Measurements from ENCODE around the gene SUMF1.

Gene SUMF1

DNA sequence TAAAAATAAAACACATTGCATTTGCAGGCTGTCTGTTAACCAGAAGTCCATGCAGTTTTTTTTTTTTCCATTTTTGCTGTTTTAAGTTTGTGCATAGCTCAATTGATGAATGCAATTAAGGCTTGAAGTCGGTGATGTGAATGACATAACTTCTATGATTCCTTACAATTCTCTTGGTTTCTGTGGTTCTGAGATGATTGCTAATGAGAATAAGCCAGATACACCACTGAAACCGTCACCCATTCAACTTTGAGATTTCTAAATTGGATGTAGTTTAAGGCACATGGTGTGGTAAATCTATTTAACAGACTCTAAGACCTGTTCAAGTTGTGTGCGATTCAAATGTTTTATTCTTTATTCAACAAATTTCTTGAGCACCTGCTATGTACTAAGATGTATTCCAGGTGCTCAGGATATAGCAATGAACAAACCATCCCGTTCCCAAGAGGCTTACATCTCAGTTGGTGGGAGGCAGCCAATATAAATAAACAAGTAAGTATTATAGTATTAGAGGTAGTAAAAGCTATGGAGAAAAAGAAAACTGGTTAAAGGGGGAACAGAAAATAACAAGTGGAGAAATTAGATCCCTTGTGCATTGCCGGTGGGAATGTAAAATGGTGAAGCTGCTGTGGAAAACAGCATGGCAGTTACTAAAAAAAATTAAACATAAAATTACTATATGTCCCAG lies 30.1 kb upstream of the SUMF1 start:
- DNase-seq: no peak

DNA sequence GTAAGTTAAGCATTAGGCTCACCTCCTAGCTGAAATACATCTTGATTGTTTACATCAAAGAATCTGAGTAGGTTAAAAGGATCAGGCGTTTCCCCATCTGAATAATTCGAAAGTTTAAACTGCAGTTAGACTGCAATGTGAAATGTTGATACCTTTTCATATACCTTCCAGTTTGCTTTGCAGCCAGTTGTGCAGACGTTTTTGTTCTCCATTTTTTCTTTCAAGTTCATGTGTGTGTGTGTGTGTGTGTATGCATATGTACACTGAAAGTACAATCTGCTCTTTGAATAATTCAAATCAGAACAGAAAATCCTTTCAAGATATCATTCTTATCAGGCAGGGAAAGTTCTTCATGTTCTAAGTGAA lies 29.0 kb upstream of the SUMF1 start:
- no peak for DNase-seq

DNA sequence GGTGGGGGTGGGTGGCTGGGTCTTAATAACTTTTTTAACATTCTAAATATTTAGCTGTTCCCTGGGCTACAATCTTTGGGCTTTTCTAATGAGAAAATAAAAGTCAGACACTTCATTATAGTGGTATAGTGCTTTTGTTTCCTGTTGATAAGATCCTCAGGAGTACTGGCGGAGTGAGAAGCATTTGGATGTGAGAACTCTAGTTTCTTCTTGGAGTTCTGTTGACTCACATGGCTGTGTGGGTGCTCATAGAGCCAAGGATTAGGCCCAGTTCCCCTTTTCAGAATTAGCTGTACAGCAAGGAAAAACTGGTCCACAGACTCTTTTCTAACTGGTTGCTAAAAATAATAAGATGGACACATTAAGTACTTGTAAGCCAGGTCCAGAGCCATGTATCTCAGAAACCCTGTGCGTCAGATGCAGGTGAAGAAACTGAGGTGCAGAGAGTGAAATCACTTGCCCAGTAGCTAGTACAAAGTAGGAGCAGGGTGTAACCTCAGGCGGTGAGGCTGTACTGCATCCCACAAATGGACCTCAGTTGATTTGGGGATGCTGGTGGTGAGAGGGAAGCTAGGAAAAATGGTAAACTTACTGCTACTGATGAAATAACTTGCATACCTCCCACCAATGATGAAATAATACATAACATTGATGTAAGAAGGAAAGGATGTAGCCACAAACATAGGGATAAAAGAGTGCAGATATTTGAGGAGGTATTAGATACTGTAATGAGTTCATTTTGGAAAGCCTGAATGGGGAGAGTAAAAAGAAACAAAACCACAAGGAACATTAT lies 28.4 kb upstream of the SUMF1 start:
- DNase-seq: no peak

DNA sequence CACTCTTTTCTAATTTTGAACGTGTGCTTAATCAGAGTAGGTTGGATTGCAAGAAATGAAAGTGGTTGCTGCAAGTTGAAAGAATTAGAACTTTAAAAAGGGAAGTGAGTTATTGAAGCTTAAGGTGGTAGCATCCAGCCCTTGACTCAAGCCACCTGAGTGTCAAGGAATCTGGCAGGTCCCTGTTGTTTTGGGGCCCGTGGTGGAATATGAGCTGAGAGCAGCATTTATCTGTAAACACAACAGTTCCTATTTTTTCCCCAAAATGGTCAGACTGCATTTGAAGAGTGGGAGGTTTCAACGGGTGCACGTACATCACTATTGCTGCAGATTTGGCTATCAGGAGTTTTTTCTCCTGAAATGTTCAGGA lies 27.8 kb upstream of the SUMF1 start:
- no peak for DNase-seq

DNA sequence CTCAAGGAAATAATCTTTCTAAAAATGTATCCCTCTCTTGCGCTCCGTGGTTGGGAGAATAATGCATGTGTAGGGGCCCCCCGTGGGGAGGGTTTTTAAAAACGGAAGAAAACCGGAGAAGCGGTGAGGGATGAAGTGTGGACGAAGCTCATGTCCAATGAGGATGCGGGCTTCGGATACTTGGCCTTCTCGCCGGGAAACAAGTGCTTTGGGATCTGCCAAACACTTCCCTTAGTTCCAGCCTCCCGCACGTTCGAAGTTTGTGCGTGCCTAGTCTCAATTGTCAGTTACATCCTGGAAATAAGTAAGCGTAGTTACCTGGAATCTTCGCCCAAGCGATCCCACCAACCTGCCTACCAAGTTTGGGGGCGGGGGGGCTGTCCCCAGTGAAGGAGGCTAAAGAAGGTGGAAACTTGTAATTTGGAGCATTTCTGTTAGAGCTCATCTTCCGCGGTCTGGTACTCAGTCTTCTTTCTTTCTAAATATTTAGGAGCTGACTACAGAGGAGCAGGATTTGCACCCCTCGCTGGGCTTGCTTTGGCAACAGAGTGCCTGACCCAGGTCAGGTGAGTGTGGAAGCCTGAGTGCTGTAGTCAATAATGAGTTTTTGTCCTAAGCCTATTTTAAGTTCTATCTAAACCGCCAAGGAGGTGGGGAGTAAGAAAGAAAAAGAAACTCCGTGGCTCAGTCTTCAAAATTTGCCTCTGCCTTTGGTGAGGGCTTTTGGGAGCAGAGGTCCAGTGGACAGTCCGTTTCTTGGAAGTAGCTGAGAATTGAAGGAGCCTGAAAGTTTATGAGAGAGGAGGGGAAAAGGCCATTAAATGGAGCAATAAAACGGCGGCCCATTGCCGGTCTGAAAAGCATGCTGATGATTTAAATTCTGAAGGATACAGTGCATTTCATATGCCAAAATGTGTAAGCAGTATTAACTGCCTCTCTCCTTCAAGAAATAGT lies 27.1 kb upstream of the SUMF1 start:
- DNase-seq: peak; percentile 20

DNA sequence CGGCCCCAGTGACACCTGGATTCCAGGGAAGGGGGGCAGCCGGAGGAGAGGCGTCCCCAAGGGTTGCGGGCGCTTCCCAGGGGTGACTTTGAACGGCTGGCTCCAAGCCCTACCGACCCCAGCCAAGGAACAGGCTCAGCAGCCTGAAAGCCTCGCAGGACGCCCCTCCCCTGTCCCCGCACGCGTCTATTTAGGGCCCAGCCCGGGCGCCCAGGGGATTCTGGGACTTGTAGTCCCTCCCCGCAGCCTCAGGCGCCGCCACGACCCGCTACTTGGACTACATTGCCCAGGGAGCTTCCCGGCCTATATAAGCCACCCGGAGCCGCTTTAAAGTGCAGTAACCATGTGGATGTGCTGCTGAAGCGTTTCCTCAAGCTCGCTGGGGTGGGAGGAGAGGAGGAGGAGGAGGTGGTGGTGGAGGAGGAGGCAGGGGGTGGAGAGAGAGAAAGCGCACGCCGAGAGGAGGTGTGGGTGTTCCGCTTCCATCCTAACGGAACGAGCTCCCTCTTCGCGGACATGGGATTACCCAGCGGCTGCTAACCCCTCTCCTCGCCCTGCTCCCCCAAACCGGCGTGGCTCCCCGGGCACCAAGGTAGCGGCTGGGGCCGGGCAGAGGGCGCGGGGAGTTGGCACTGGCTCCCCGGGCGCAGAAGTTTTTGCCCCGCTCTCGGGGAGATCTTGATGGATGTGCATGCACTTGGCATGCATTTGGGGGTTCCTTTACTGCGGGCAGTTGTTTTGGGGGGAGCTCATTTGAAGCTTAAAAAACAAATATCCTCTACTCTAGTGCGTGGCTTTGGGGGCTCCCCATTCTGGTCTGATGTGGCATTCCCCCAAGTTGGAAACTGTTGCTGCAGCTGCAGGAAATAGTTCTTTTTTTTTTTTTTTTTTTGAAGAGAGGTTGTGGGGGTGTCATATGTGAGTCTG lies 26.2 kb upstream of the SUMF1 start, which contains the start of gene ITPR1:
Gene ITPR1, plus strand, starts transcription at position 335 of the 927 bp plus-strand sequence. CDS start 23,144 bp downstream, outside the sequence.
- peak; percentile 98 for DNase-seq

DNA sequence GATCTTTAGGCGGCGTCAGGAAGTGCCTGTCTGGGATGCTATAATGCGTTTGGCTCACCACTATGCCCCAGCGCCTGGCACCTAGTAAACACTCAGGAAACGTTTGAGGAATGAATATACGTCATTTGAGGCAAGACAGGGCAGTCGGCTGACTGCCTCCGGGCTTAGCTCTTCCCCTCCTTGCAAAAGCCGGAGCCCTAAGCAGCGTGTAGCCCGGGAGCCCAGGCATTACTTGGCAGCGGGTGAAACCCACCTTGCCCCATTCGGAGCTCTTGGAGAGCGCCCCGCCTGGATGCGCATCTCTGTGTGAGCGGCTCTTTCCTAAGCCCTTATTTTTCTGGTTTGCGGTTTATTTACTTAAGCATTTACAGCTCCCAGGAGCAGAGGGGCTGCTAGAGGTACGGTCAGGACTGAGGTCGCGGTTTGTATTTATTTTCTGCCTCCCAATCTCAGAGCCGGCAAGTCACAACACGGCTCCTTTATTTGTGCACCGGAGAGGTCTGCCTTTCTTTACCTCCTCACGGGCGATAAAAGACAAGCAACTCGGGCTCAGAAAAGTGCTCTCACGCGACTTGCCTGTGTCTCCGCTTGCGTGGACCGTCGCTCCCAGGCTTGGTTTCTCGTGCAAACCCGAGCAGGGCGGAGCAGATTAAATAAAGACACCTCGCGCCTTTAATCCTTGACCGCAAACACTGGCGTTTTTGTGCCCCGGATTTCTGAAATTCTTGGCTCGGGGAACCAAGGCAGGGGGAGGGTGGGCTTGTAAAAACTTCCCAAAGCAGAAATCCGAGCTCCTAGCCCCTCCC lies 25.3 kb upstream of the SUMF1 start:
- DNase-seq: peak; percentile 69

DNA sequence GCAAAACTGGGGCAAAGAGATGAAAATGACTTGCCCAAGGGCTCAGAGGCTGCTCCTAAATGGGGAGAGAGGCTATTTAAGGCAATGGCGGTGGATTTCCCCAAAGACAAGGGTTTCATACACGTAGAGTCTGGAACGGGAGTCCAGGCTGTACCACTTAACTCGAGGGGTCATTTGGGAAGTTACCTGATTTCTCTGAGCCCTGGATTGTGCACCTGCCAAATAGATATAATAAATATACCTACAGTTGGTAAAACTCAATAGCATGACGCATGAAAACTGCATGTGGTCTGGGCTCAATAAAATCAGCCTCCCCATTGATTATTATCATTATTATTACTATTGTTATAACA lies 24.8 kb upstream of the SUMF1 start:
- no peak for DNase-seq

DNA sequence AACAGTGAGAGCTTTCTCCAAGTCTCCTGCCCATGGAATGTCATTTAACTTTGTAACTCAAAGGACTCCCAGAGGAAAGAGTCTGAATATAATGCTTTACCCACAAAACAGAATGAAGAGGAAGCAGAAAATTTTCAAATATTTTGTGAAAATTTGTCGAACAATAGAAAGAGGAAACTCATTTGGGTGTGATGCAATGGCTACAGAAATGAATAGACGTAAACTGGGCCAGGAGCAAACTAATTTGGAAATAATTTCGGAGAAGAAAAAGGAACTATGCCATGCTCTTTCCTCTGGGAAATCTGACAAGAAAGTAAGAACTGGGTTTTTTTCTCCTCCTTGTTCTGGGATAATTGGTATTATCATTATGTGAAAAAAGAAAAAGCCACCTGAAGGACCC lies 11.2 kb upstream of the SUMF1 start:
- no peak for DNase-seq

DNA sequence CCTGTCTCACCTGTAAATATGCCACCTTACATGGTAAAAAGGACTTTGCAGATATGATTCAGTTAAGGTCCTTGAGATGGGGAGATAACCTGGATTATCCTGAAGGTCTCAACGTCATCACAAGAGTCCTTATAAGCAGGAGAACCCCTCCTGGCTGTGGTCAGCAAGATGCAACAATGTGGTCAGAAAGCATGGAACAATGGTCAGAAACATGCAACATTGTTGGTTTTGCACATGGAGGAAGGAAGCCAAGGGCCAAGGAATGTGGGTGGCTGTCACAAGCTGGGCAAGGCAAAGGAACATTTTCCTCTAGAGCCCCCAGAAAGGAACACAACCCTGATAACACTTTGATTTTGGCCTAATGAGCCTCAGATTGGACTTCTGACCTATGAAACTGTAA lies 9.4 kb upstream of the SUMF1 start:
- no peak for DNase-seq

DNA sequence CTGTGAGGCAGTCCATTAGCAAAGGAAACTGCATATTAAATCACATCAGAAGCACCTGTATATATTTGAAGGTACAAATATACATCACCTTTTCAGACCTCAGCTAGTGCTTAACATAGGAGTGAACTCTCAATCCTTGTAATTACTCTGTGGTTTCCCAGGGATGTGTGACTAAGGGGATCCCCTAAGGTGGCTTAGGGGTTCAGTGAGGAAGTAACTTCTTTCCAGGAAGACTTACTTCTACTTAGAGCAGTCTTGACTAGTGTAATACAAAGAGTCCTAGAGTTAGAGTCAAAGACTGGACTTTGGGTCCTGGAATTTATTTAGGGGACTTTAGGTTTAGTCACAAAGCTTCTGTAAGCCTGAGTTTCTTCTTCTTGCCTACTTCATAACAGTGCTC lies 8.7 kb upstream of the SUMF1 start:
- no peak for DNase-seq

DNA sequence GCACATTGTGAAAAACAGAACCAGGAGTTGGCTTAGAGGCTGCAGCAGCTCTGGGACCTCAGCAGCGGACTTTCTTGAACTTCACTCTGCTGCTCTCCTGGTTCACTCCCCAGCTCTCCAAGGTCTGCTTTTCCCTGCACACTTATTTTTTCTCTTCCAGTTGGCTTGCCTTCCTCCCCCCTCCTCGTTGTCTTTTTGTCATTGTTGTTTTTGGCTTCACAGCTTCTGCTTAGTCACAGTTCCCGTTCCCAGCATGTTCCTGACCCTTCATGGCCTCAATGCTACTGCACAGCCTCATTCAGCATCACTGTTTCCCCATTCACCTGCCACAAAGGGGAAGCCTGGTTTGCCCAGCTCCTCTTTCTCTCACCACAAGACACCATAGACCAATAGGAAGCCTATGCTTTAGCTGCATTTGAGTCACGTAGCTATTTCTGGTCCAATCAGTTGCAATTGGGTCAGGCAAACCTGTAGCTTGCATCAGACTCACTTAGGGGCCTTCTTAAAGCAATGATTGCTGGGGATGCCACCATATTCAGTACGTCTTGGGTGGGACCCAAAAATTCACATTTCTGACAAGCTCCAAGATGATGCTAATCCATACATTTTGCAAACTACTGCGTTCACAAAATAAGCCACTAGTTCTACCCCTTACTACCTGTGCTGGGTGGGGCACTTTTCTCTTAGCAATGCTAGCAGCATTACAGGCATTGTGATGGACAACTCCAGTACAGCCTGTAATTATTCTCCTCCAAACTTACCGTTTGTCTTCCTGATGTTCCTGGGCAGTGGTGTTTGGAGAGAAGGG lies 7.8 kb upstream of the SUMF1 start:
- peak; percentile 39 for DNase-seq

DNA sequence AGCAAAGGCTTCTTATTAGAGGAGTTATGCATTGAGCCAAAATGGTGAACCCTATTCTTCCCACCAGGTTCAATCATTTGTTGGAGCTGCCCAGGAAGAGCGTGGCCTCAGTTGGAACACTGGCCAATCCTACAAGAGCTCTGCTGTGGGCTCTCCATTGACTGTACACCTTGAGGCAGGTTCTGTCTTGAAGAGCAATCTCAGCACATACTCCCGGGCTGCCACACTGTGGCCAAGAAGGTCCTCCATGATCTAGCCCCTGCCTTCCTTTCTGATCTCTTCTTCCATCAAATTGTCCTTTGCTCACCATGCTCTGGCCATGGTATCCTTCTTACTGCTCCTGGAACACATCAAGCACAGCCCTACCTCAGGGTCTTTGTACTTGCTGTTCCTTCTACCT lies 5.7 kb upstream of the SUMF1 start:
- no peak for DNase-seq

DNA sequence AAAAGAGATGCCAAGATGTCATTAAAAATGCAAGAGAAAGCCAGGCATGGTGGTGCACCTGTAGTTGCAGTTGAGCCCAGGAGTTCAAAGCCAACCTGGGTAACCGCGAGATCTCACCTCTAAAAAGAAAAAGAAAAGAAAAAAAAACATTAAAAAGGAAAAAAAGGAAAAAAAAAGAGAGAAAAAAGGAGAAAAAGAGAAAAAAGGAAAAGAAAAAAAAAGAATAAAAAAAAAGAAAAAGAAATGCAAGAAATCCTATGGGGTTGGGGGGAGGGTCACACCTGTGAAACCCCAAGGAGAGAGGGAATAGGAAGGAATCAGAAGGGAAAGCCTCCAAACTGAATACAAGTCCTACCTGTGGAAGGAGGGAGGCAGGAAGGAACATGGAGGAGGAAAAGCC lies 5.2 kb upstream of the SUMF1 start:
- no peak for DNase-seq

DNA sequence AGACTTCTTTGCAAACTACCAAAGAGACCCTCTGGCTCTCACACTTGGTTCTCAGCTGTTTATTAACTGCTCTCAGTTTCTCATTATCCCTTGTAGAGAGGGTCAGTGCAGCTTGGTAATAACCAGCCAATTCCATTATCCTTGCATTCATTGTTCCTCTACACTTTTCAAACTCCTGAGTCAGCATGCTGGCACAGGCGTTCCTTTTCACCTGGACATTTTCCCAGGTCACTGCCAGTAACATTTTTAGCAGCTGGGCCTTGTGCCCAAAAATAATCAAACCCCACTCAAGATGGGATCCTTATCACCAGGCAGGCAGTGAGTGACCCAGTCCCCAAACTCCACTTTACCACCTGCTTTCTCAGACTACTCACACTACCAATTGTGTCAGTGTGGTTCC lies 4.8 kb upstream of the SUMF1 start:
- no peak for DNase-seq

DNA sequence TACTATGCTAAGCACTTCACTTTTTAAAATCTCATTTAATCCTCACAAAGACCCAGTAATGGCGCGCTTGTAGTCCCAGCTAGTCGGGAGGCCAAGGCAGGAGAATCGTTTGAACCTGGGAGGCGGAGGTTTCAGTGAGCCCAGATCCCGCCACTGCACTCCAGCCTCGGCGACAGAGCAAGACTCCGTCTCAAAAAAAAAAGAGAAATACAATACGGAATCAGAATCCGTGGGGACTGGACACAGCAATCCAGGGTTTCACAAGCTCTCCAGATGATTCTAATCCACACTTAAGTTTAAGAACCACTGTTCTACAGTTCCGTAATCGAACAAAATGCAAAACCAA lies 426 bp upstream of the SUMF1 start:
- no peak for DNase-seq

DNA sequence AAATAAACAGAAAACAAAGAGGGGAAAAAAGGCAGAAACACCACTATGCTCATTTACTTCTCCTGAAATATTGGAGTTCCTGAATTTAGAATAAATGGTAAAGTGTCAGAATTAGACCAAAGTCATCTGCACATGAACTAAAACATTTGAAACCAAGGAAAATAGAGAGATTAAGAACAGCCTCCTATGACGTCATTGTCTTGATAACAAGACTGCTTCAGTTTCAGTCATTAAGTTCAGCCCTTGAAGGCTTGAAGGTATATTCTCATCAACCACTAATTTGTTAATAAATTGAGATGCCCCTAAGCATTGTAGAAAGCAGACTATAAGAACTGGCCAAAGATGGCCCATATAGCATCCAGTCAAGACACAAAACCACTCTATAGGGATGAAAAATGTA lies 2.5 kb downstream of the SUMF1 start:
- no peak for DNase-seq

DNA sequence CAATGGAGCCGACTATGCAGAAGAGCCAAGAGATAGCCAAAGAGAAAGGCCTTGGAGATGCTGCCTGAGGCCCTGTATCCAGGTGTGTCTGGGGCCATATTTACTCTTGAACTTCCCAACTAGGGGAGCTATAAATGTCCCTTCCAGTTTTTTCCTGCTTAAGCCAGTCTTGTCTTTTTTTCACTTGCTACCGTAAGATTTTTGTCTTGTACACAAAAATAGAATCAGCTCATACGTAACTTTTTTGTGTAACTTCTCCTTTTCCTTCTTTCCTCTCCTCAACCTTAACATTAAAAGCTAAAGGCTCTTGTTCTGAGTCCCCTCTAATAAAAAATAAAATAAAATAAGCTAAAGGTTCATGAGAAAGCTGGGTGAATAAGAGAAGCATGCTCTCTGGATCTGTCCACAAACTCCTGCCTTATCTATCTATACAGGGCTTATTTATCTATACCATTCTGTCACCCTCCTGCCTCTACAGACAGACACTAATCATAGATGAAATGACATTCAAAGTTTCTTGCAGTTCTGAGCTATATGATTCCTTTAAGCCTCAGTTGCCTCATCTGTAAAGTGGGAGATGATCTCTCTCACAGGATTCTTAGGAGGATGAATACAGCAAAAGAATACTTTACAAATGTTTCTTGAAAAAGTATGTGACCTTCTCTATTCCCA lies 4.6 kb downstream of the SUMF1 start:
- no peak for DNase-seq

DNA sequence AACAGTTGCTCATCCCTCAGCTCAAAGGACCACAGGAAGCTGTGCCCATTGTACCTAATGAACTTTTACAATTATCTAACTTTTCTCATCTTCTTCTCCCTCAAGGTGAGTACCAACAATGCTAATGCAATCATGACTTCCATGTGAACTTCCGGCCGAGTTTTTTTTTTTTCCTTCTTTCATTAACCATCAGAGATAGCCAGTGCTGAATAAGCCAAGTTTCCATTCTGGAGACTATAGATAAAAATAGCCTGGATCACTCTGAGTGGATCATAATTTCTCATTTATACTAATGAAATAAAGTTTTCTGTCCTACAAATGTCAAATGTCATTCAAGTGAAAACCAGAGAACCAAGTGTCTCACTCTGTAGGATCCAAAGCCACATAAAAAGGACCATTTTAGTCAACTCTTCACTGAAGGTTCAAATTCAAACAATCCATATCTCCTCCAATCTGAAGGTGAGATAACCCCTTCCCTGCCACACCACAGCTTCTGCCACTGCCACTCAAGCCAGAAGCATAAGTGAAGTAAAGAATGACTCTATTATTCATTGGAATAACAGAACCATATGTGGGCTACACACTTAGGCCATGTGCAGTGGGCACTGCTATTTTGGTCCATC lies 5.5 kb downstream of the SUMF1 start:
- DNase-seq: no peak

DNA sequence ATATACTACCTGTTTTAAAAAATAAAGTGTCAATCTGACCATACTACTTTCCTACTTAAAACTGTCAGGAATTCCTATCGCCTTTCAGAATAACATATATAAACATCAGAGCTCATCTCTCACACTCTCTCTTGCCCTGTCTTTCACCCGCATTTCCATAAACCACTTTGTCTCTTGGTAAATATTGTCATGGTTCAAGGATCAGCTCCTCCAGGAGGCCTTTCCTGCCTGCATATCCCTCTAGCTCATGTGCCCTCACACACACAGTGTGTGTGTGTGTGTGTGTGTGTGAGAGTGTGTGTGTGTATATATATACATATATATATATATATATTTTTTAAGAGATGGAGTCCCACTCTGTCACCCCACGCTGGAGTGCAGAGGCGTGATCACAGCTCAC lies 6.7 kb downstream of the SUMF1 start:
- DNase-seq: no peak

Measured in EL (cell line).